Hepatic stellate cell (primary cell): Measurements from ENCODE around the gene PPP1R37.

ENCODE experiments used
- DNase-seq: peaks from one replicate; pipeline ENCODE4 v3.0.0; 2011; ENCODE audit warnings: low spot score

The PPP1R37 gene

DNA sequence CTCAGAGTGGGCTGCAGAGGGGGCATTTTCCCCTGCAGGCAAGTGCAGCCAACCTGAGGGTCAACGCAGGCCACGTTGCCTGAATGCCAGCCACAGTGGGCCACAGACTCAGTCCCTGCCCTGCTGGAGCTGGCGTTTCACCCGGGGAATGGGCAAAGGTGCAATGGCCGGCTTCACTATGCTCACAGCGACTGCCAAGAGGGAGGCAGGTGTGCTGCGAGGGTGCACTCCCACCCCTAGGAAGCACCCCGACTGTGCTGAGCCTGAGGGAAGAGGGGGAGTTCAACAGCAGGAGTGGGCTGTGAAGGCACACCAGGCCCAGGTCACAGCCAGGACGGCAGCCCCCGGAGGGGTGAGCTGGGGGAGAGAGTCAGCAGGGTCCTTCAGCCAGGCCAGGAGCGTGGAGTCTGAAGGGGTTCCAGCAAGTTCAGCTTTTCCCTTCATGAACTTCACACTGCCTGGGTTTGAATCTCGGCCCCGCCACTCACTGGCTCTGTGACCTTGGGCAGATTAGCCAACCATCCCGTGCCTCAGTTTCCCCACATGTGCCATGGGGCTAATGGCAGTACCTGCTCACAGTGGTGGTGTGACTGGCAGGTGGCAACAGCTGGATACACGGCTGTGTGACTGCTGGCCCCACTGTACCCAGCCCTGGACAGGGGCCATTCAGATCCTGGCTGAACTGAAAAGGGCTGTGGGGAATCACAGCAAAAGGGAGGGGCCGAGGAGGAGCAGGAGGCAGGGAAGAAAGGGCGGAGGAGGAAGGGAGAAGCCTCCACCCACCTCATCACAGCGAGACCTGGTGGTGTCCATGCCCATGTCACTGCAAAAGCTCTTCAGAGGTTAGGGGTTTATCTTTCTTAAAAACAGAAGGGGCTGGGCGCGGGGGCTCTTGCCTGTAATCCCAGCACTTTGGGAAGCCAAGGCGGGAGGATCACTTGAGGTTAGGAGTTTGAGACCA lies 77.4 kb downstream of the PPP1R37 start:
- no peak for DNase-seq

DNA sequence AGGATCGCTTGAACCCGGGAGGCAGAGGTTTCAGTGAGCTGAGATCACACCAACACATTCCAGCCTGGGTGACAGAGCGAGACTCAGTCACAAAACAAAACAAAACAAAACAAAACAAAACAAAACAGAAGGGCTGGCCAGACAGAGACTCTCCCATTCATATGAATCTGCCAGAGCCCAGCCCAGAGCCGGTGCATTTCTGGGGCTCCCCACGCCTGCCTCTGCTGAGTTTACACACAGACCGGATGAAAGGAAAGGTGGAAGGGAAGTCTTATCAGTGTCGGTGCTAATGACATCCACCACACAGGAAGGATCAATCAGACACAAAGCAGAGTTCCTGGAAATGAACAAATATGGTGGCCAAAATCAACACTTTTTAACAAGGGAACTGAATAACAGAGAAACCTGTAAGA lies 78.2 kb downstream of the PPP1R37 start:
- no peak for DNase-seq

DNA sequence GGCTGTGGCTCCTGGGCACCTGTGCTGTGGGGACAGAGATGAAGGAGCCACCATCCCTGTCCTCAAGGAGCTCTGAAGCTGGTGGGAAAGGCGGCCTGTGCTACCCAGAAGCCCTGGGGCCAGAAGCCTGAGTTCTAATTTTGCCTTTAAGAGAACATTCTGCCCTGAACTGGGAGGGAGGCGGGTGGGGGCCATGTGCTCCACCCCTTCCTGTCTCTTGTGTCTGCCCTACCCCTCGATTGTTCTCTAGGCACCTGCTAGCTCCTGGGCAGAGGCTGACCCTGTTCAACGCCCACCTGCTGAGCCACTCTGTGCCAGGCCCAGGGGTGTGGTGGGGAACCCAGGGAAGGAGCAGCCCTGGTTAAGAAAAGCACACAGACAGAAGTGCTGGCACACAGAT lies 79.2 kb downstream of the PPP1R37 start:
- no peak for DNase-seq

DNA sequence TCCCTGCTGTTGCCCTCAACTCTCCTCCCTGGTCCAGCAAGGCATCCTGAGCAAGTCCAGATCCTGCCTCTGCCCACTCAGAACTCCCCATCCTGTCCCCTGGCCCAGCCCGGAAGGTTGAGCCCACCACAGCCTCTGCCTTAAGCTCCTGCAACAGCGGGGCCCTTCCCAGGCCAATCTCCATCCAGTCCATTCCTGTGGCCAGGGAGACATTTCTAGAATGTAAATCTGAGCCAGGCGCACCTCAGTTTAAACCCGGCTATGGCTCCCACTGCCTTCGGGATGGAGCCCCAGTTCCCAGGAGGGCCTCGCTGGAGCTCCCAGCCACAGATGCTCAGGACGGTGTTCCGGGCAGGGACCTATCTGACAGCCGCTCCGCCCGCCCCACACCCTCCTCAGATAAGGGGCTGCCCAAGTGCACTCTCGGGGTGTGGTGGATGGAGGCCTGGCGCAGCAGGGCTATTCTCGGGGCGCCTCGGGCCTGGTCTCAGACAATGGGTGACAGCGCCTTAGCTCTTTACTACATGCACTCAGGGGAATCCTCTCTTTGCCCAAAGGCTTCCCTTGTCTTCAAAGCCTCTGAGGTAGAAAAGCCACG lies 79.7 kb downstream of the PPP1R37 start:
- no peak for DNase-seq

DNA sequence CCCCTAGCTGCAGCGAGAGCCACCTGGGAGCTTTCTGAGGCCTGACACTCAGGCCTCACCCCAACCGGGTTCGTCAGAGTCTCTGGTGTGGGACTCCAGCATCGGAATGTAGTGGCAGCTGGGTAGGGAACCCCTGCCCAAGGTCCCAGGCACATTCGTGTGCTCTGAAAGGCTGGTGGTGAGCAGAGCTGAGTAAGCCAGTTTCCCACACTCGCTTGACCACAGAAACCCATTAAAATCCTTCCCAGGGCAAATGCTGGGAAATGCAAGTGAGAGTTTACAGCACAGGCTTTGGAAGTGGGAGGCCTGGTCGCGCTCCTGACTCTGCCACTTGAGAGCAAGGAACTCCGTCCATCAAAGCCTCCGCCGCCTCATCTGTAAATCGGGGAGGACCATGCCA lies 80.8 kb downstream of the PPP1R37 start:
- no peak for DNase-seq

DNA sequence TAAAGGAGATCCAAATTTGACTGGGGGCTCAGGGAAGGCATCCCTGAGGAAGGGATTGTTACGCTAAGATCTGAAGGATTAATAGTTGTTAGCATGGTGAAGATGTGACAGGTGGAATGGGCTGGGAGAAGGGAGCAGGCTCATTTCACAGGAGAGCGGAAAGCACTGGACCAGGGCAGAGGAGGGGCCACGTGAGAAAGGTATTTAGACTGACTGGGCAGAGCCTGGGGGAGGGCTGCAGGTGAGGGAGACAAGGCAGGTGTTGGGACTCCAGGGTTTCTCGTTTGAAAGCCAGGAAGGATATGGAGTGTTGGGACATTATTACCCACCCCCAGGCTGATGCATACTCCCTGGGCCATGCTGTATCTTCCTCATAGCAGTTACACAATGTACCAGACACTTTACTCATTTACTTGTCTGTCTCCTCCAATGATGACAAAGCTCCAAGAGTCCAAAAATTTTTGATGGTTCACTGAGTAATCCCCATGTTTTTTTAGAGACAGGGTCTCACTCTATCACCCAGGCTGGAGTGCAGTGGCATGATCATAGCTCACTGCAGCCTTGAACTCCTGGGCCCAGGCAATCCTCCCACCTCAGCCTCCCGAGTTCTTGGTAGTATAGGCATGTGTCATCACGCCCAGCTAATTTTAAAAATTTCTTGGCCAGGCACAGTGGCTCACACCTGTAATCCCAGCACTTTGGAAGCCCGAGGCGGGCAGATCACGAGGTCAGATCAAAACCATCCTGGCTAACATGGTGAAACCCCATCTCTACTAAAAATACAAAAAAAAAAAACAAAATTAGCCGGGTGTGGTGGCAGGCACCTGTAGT lies 82.8 kb downstream of the PPP1R37 start:
- DNase-seq, result no peak

DNA sequence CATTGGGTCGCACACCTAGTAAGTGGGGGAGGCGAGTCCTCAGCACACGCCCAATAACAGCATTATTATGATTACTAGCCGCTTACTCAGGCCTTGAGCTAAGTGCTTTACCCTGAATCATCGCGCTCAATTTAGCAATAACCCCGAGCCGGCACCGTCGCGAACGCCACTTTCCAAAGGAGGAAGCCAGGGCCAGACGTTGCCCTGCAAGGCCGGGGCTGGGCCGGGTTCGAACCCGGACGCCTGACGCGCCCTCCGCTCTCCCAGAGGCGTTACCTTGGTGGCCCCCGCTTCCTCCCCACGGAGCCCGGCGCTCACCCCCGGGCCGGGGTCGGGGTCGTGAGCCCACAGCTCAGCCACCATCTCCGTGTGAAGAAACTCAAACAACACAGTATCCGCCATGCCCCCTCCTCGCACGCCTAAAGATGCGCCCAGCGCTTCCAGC lies 84.9 kb downstream of the PPP1R37 start, which contains the start of gene TRAPPC6A:
Gene TRAPPC6A, minus strand, starts transcription at position 421 of the 445 bp plus-strand sequence. Its CDS starts 19 bp downstream, at position 402.
- peak; percentile 70 for DNase-seq

DNA sequence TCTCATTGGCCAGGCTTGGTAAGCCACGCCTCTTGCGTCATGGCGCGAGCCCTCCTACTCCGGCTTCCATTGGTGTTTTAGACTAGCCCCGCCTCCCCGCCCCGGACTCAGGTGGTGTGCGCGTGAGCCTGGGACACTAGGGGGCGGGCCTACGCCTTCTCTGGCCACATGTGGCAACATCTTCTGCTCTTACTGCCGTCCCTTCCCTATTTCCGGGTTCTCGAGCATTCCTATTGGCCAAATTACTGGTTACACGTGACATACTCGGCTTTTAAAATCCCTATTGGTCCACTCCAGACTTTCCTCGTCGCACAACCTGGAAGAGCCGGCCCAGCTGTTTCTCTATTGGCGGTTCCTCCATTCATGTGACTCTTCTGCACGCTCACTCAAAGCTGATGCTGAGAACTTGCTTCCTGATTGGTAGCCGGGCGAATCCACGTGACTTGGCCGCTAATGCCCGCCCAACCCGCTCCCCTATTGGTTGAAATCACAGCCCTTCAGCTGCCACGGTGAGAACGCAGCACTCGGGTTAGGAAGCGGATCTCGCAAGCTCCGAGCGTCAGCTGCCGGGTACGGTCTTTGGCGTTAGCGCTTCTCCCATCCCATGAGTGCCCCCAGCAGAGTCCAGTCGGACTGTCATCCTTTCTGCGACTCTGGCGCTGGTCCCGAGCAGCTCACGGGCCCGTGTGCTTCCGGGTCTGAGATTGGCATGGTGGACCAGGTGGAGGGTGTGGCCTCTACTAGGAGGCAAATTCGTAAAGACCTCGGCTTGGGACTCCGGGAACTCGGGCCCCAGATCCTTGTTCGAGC lies 85.5 kb downstream of the PPP1R37 start, which contains the start of gene BLOC1S3:
Gene BLOC1S3, plus strand, starts transcription at position 523 of the 810 bp plus-strand sequence. CDS start 513 bp downstream, outside the sequence.
- peak; percentile 99 for DNase-seq

DNA sequence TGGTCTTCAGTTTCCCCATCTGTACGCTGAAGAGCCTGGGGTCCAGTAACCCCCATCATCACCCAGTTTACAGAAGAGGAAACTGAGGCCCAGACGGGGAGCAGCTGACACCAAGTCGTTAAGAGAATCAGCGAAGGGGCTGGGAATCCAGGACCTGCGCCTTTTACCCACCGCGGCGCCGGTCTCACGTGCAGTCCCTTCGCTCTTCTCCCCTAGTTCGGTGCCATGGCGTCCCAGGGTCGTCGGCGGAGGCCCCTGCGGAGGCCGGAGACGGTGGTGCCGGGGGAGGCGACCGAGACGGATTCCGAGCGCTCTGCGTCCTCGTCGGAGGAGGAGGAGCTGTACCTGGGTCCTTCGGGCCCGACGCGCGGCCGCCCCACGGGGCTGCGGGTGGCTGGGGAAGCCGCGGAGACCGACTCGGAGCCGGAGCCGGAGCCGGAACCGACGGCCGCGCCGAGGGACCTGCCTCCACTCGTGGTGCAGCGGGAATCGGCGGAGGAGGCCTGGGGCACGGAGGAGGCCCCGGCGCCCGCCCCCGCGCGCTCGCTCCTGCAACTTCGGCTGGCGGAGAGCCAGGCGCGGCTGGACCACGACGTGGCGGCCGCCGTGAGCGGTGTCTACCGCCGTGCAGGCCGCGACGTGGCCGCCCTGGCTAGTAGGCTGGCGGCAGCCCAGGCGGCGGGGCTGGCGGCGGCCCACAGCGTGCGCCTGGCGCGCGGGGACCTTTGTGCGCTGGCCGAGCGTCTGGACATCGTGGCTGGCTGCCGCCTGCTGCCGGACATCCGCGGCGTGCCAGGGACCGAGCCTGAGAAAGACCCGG lies 86.3 kb downstream of the PPP1R37 start:
- DNase-seq, result no peak

DNA sequence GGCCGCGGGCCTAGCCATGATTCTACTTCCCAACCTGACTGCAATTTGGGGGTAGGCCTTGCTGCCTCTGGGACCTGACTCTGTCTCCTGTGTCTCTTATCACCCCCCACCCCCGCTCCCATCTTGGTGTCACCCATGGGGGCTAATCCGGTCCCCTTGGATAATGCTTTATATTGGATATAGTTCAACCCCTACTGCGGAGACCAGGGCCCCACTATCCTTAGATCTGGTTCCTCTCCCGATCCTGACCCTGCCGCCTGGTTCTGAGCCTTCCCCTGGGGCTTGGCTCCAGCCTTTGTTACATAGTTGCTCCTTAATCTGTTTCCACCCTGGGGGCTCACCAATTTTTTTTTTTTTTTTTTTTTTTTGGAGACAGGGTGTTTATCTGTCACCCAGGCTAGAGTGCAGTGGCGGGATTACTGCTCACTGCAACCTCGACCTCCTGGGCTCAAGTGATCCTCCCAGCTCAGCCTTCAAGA lies 87.0 kb downstream of the PPP1R37 start:
- DNase-seq, result no peak

DNA sequence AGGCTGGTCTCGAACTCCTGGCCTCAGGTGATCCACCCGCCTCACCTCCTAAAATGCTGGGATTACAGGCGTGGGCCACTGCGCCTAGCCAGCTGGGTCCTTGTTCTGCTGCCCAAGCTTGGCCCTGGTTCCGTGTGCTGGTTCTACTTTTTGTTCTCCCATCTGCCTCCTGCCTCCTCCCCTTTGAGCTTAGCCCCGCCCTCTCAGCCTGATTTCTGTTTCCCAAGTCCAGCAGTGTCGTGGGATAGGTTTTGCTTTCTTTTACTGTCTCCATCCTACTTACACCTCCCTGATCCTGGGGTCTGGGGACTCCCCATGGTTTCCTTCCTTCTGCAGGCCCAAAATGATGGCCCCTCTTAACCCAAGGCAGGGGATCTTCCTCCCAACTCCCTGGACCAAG lies 88.0 kb downstream of the PPP1R37 start:
- DNase-seq, result no peak

DNA sequence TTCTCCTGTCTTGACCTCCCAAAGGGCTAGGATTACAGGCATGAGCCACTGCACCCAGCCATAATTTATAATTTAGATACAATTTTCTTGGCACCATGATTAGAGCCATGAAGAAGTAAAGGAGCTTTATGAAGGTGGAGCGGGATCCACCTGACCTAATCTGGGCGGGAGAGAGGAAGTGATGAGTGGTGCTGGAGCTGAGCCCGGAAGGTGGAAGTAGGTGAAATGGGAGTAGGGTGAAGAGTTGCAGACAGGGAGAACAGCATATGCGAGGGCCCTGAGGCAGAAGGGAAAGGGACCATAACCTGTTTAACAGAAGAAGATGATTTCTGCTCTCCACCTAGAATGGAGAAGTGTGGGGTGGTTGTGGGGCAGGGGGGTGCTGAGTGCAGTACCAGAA lies 89.8 kb downstream of the PPP1R37 start:
- DNase-seq, result no peak

DNA sequence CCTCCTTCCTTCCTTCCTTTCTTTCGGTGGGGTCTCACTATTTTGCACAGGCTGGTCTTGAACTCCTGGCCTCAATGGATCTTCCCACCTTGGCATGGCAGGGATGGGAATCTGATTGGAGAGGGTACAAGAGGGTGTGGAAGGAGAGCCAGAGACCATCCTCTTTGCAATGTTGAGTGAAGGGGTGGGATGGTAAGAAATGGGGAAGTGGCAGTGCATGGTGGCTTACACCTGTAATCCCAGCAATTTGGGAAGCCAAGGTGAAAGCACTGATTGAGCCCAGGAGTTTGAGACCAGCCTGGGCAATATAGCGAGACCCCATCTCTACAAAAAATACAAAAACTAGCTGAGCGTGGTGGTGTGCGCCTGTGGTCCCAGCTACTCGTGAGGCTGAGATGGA lies 91.1 kb downstream of the PPP1R37 start:
- DNase-seq, result no peak

DNA sequence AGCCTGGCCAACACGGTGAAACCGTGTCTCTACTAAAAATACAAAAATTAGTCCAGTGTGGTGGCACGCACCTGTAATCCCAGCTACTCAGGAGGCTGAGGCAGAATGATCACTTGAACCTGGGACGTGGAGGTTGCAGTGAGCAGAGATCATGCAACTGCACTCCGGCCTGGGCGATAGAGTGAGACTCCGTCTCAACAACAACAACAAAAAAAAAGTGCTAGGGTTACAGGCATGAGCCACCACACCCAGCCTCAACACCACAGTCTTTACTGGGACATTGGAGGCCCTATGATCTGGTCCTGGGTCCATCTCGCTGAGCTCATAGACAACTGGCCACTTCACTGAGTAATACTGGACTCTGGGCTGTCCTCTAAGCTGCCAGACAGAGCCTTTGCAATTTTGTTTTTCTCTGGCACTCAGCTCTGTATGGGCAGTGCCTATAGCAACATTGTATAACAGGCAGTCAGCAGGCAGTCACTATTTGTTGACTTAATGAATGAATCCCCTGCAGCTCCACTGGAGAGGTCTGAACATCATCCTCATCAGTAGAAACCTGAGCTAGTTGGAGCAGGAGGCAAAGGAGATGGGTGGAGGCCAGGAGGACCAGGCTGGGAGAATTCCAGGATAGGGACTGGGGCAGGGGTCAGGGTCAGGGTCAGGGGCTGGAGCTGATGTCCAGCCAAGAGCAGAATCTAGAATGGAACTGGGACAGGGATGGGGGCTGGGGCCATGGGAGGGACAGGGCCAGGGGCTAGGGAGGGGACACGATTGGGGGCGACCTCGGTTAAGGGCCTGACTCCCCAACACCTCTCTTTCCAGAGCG lies 93.7 kb downstream of the PPP1R37 start:
- peak; percentile 65 for DNase-seq

DNA sequence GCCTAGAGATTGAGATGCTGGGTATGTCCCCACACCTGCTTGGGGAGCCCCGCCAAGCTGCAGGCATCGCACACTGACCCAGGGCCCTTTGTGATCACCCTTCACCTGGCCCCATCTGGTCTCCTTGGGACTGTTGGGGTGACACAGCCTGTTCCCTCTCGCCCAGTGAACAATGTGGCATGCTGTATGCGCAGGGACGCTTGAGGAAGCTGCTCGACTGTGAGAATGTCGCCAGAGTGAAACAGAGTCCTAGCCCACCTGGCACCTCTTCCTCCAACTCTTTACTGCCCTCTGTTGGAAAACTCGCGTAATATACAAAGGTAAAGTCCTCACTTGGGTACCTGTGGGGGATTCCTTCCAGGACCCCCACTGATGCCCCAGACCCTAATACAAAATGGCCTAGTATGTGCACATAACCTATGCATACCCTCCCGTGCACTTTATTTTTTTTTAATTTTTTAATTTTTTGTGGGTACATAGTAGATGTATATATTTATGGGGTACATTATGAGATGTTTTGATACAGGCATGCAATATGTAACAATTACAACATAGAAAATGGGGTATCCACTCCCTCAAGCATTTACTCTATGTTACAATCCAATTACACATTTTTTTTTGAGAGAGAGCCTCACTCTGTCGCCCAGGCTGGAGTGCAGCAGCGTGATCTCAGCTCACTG lies 94.6 kb downstream of the PPP1R37 start:
- DNase-seq, result no peak

DNA sequence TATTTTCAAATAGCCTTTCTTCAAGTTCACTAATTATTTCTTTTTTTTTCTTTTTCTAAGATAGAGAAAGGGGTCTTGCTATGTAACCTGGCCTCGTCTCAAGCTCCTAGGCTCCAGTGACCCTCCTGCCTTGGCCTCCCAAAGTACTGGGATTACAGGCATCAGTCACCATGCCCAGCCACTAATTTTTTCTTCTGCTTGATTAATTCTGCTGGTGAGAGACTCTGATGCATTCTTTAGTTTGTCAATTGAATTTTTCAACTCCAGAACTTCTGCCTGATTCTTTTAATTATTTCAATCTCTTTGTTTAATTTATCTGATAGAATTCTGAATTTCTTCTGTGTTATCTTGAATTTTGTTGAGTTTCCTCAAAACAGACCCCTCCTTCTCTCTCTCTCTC lies 97.0 kb downstream of the PPP1R37 start:
- DNase-seq, result no peak

DNA sequence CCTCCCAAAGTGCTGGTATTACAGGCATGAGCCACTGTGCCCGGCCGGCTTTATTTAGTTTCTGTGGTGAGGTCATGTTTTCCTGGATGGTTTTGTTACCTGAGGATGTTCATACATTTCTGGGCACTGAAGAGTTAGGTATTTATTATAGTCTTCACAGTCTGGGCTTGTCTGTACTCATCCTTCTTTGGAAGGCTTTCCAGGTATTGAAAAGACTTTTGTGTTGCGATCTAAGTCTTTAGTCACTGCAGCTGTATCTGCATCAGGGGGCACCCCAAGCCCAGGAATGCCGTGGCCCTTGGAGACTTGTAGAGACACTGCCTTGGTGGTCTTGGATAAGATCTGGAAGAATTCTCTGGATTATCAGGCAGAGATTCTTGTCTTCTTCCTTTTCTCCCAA lies 98.4 kb downstream of the PPP1R37 start:
- DNase-seq, result no peak

DNA sequence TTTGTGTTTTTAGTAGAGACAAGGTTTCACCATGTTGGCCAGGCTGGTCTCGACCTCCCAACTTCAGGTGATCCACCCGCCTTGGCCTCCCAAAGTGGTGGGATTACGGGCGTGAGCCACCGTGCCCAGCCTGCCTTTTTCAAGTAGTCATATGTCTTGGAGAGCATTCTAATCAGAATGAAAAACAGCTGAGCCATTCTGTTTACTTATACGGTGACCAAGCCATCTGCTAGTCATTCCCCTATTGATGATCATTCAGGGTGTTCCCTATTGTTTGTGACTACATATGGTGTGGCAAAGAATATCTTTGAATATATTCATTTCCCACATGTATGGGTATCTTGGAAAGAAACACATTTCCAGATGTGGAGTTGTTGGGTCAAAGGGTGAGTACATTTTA lies 102.8 kb downstream of the PPP1R37 start:
- DNase-seq, result no peak
